SU-DHL-6 (cell line): Measurements from ENCODE around the gene ANKS6.

Source experiments
- H2AFZ ChIP-seq: fragments of 200-600 bp; sonication (generic); 2 replicates; pipeline ENCODE4 v1.6.1; 2014; ENCODE audit warnings: low read depth, mild to moderate bottlenecking, moderate library complexity, mixed read lengths, antibody characterized with exemption, low read length; ENCODE audit not compliant: severe bottlenecking
- H3F3A ChIP-seq: fragments of 200-600 bp; shearing (Covaris generic); 2 replicates; pipeline ENCODE4 v1.6.0; 2016; ENCODE audit warnings: antibody characterized with exemption, mild to moderate bottlenecking; ENCODE audit not compliant: insufficient read depth
- H3K27ac ChIP-seq: fragments of 200-600 bp; sonication (generic); 2 replicates; pipeline ENCODE4 v1.5.1; 2016; ENCODE audit warnings: low read depth, mild to moderate bottlenecking, low read length, moderate library complexity, mixed read lengths
- H3K27me3 ChIP-seq: fragments of 200-600 bp; sonication (generic), shearing (Covaris generic); 2 replicates; pipeline ENCODE4 v1.6.0; 2014; ENCODE audit warnings: mild to moderate bottlenecking, low read length
- H3K36me3 ChIP-seq: fragments of 200-600 bp; sonication (generic); 2 replicates; pipeline ENCODE4 v1.6.1; 2014; ENCODE audit warnings: mild to moderate bottlenecking, low read length, mixed read lengths
- H3K4me2 ChIP-seq: fragments of 300-600, 200-600 bp; shearing (Covaris generic), sonication (generic); 2 replicates; pipeline ENCODE4 v1.6.0; 2014; ENCODE audit warnings: low read length, low read depth, mild to moderate bottlenecking; ENCODE audit not compliant: poor library complexity, severe bottlenecking
- H3K4me3 ChIP-seq: fragments of 200-600 bp; sonication (generic); 2 replicates; pipeline ENCODE4 v1.5.1; 2014; ENCODE audit warnings: antibody characterized with exemption, low read length, mild to moderate bottlenecking, mixed read lengths; ENCODE audit not compliant: insufficient read depth, poor library complexity, severe bottlenecking
- H3K79me2 ChIP-seq: fragments of 200-600 bp; sonication (generic); 2 replicates; pipeline ENCODE4 v1.6.1; 2014; ENCODE audit warnings: mild to moderate bottlenecking, low read length, moderate library complexity; ENCODE audit not compliant: insufficient read depth
- H3K9ac ChIP-seq: fragments of 200-600 bp; sonication (generic); 2 replicates; pipeline ENCODE4 v1.7.0; 2014; ENCODE audit warnings: mild to moderate bottlenecking, low read length
- H3K9me2 ChIP-seq: fragments of 200-600 bp; sonication (generic); replicated peaks from 2 replicates; pipeline ENCODE4 v1.6.1; 2014; ENCODE audit warnings: low read length; ENCODE audit not compliant: insufficient read depth
- H3K9me3 ChIP-seq: fragments of 200-600 bp; sonication (generic); 2 replicates; pipeline ENCODE4 v1.6.1; 2014; ENCODE audit warnings: low read length, mixed read lengths; ENCODE audit not compliant: insufficient read depth
- H4K20me1 ChIP-seq: fragments of 200-600 bp; sonication (generic); 2 replicates; pipeline ENCODE4 v1.6.1; 2014; ENCODE audit warnings: low read depth, mild to moderate bottlenecking, antibody characterized with exemption, low read length, moderate library complexity, mixed read lengths
- EZH2phosphoT487 ChIP-seq: fragments of 200-600 bp; sonication (generic), shearing (Covaris generic); conservative IDR thresholded peaks from 2 replicates; pipeline ENCODE4 v1.6.1; 2018; ENCODE audit warnings: mild to moderate bottlenecking, antibody characterized with exemption, low read length, moderate library complexity, mixed read lengths
- TF ChIP-seq, protein P1 (sequence below): fragments of 200-600 bp; sonication (generic); IDR thresholded peaks from one replicate; pipeline ENCODE4 v1.5.1; 2017; ENCODE audit warnings: antibody characterized with exemption, mild to moderate bottlenecking, low read length, moderate library complexity; ENCODE audit not compliant: insufficient read depth, poor library complexity, severe bottlenecking

ANKS6 gene

DNA sequence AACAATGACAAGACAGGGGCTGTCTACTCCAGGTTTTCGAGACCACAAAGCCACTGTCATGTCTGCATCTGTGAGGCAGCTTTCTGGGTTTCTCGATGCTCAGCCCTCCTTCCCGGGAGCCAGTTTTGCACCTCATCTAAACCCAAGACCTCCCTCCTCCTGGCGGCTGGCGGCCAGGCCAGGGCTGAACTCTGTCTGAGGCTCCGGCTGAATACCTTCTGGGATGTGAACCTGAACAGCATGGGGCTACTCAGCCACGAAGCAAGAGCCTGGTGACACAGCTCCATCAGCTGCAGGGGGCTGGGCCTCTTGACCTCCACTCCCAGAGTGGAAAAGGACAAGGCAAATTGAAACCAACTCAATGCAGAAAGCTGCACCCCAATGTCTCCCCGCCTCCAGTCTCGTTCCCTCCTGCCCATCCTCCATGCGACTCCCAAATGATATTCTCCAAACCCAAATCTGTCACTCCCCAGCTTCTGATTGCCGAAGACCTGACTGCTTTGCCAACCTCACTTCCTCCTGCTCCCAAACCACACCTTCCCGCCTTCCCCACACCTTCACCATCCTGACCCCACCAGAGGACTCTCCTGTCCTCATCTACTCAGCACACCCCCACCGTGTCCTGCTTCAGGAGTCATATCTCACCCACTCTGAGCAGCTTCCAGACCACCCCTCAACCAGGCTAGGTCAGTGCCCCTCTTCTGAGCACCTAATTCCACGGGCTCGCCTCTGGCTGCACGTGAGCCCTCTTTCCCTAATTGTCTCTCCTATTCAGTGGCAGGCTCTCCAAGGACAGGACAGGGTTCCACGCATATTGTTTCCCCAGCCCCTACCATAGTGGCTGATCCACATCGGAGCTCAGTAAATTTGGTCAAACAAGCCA lies 4.5 kb downstream of the ANKS6 start:
- TF ChIP-seq, protein P1, sequence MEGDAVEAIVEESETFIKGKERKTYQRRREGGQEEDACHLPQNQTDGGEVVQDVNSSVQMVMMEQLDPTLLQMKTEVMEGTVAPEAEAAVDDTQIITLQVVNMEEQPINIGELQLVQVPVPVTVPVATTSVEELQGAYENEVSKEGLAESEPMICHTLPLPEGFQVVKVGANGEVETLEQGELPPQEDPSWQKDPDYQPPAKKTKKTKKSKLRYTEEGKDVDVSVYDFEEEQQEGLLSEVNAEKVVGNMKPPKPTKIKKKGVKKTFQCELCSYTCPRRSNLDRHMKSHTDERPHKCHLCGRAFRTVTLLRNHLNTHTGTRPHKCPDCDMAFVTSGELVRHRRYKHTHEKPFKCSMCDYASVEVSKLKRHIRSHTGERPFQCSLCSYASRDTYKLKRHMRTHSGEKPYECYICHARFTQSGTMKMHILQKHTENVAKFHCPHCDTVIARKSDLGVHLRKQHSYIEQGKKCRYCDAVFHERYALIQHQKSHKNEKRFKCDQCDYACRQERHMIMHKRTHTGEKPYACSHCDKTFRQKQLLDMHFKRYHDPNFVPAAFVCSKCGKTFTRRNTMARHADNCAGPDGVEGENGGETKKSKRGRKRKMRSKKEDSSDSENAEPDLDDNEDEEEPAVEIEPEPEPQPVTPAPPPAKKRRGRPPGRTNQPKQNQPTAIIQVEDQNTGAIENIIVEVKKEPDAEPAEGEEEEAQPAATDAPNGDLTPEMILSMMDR, result no peak
- H3K9me3 ChIP-seq, result no peaks in the 10 kb centered on the region
- no peak overlapping the region for H3K4me2 ChIP-seq
- H3K4me3 ChIP-seq, result no peak overlapping the region
- H3K27me3 ChIP-seq, result no peaks in the 10 kb centered on the region
- no peak overlapping the region for H3K27ac ChIP-seq
- no peaks in the 10 kb centered on the region for H3K79me2 ChIP-seq
- H4K20me1 ChIP-seq, result no peaks in the 10 kb centered on the region; the same call in 1 of the 2 replicates
- H3F3A ChIP-seq, result no peaks in the 10 kb centered on the region
- no peak overlapping the region for H3K9ac ChIP-seq
- H3K36me3 ChIP-seq, result no peaks in the 10 kb centered on the region
- no peaks in the 10 kb centered on the region for H3K9me2 ChIP-seq
- H2AFZ ChIP-seq, result no peak overlapping the region

DNA sequence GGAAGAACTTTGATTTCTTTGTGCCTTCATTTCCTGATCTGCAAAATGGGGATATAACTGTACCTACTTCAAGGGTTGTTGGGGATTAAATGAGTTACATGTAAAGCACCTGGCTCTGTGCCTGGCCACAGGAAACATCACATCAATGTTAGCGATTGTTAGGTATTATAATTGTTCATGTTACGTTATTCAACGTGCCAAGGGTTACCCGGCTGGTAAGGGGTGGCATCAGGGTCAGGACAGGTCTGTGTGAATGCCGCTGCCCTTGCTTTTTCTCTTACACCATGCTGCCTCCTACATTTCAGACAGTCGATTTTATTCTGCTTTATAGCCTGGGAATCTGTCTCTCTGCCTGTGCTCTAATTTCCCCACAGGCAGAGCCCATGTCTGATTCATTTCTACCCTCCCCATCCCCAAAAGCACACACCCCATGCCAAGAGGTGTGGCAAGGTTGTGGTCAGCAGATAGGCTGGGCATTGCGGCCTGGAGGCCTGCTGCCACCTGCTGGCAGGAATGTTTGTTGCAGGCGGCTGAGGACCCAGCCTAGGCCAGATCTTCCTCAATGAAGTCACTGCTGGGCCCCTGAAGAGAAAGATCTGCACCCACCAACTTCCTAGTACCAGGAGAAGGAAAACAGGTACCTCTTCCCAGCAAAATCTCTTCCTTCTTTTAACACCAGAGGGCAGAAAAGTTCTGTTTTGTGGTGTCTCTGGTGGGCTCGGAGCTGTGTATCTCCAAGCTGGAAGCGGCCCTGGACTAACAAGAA lies 5.3 kb downstream of the ANKS6 start:
- Histone ChIP-seq H3K79me2 (no peaks in the 10 kb centered on the region), H3K4me3 (no peak overlapping the region), H3K9me3 (no peaks in the 10 kb centered on the region), H3K9me2 (no peaks in the 10 kb centered on the region), H2AFZ (no peak overlapping the region), H3K9ac (no peak overlapping the region), H3K27me3 (no peaks in the 10 kb centered on the region), H3K27ac (no peak overlapping the region), H3K36me3 (no peaks in the 10 kb centered on the region), H3K4me2 (no peak overlapping the region), H3F3A (no peaks in the 10 kb centered on the region), H4K20me1 (no peaks in the 10 kb centered on the region; the same call in 1 of the 2 replicates)
- no peak for TF ChIP-seq EZH2phosphoT487
- TF ChIP-seq, protein P1, result peak; percentile 82

DNA sequence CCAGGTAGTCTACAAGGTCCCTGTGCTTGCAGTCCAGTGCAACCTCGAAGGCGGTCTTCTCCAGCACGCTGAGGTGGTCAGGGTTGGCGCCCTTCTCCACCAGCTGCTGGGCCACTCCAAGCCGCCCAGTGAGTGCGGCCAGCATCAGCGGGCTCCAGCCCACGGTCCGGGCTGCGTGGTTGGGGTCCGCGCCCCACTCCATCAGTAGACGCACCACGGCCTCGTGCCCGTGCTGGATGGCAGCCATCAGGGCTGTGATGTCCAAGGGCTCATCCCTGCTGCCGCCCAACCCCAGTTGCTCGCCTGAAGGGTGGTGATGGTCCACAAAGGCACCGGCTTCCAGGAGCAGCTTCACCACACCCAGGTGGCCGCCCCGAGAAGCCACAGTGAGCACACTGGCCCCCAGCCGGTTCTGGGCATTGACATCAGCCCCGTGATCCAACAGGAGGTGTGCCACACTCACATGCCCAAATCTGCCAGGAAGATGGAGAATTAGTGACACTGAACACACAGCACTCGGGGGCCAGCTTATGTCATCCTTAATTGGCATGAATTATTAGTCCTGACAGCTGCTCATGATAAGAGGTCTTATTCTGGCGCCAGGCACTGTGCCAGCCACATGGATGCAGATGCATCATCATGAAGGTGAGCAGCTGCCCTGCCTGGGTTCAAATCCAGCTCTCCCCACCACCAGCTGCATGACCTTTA lies 6.1 kb downstream of the ANKS6 start:
- Histone ChIP-seq H3K4me3 (no peak overlapping the region), H4K20me1 (no peaks in the 10 kb centered on the region), H2AFZ (no peak overlapping the region), H3K9me3 (no peaks in the 10 kb centered on the region), H3K4me2 (no peak overlapping the region), H3K27me3 (no peaks in the 10 kb centered on the region), H3K9me2 (no peaks in the 10 kb centered on the region), H3F3A (no peaks in the 10 kb centered on the region), H3K79me2 (no peaks in the 10 kb centered on the region), H3K36me3 (no peaks in the 10 kb centered on the region), H3K27ac (no peak overlapping the region), H3K9ac (no peak overlapping the region)
- TF ChIP-seq, protein P1, result no peak
- TF ChIP-seq EZH2phosphoT487, result no peak
